ENCODE measurements around the gene PTPRJ.

DNA sequence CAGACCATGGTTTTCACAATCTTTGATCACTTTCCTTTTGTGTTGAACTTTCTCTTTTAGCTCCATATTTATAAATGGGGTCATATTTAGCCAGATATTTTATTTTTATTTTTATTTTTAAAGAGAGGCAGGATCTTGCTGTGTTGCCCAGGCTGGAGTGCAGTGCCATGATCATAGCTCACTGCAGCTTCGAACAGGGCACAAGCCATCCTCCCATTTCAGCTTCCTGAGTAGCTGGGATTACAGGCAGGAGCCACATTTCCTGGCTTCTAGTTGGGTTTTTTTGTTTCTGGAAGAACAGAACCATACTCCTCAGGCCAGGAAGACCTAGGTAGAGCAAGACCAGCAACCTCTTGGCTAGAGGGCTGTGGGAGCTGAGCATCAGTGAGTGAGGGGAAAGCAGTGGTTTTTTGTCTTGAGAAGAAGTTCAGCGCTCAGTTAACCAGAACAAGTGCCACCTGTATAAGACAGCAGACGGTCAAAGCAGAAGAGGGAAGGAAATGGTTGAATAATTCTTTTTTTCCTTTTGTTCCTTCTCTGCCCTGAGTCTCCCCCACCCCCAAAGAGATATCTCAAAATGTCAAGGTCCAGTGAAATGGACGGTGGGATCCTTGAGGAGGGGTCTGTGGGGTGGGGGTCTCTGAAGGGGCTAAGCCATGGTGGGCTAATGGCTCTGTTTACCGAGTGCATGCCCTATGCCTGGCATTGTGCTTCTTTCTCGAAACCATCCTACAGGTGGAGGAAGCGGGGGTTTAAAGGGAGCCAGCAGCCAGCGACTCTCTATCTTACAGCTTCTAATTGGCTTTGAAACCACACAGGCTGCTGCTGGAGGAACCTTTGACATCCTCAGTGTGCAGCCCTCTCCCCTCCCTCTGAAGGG, 63.0 kb downstream of the PTPRJ start:
- TF ChIP-seq POLR2A (IDR thresholded peaks at IDR 0.05) (no peak), CTCF (IDR thresholded peaks at IDR 0.05) (no peak), POLR2AphosphoS5 (IDR thresholded peaks at IDR 0.05) (no peak)

Measured in breast epithelium (tissue), 3 donors.